HL-60 (cell line): ENCODE results near the gene TMCO4.

Experiments
- DNase-seq, 2 experiments: peaks; one replicate each; pipeline ENCODE4 v3.0.0-alpha.2; 2010 to 2020; ENCODE audit warnings: low read depth in 1 of 2, low spot score in 1 of 2
- H3K27ac ChIP-seq: fragments of 250-450 bp; sonication (Bioruptor Pico); replicated peaks from 2 replicates; pipeline ENCODE4 v1.5.1; 2020; ENCODE audit warnings: mild to moderate bottlenecking, moderate library complexity
- H3K27me3 ChIP-seq: fragments of 250-450 bp; sonication (Bioruptor Pico); 2 replicates; pipeline ENCODE4 v1.5.1; 2021; ENCODE audit warnings: mild to moderate bottlenecking, moderate library complexity; ENCODE audit not compliant: insufficient read depth, poor library complexity, severe bottlenecking
- H3K4me3 ChIP-seq: replicated peaks from 2 replicates; pipeline ENCODE4 v1.5.1; 2011; ENCODE audit warnings: mild to moderate bottlenecking, control low read depth, low read length; ENCODE audit not compliant: insufficient read depth
- GABPA ChIP-seq: IDR thresholded peaks from 2 replicates; pipeline ENCODE4 v1.6.1; 2012; ENCODE audit warnings: low read depth
- POLR2AphosphoS5 ChIP-seq: IDR thresholded peaks from 2 replicates; pipeline ENCODE4 v1.6.1; 2012; ENCODE audit warnings: low read depth
- SPI1 ChIP-seq: IDR thresholded peaks from 2 replicates; pipeline ENCODE4 v1.6.1; 2012; ENCODE audit warnings: low read depth, mild to moderate bottlenecking, borderline replicate concordance
- TF ChIP-seq, protein P1 (sequence below): IDR thresholded peaks from 2 replicates; pipeline ENCODE4 v1.6.1; 2012; ENCODE audit warnings: low read depth; ENCODE audit not compliant: insufficient replicate concordance
- TF ChIP-seq, protein P2 (sequence below): IDR thresholded peaks from one replicate; pipeline ENCODE4 v1.5.1; 2011; ENCODE audit warnings: low read length, control low read depth, inconsistent platforms; ENCODE audit not compliant: insufficient read depth

The TMCO4 gene

DNA sequence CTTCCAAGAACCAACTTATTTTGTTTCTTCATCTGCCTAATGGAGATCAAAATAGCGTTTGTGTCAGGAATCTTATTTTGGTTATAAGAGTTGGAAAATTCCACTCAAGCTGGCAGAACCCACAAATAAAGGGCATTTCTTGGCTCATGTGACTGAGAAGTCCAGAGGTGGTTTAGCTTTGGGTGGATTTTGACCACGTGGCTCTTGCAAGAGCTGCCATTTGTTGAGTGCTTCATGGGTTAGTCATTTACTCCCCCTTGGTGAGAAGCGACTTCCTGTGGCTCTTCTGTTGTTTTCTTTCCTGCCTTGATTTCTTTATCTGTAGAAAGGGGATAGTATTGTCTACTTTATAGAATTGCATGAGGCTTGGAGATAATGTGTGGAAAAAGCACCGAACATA, 24.8 kb upstream of the TMCO4 start:
- TF ChIP-seq GABPA (no peak), SPI1 (no peak), POLR2AphosphoS5 (no peak)
- TF ChIP-seq, protein P1, sequence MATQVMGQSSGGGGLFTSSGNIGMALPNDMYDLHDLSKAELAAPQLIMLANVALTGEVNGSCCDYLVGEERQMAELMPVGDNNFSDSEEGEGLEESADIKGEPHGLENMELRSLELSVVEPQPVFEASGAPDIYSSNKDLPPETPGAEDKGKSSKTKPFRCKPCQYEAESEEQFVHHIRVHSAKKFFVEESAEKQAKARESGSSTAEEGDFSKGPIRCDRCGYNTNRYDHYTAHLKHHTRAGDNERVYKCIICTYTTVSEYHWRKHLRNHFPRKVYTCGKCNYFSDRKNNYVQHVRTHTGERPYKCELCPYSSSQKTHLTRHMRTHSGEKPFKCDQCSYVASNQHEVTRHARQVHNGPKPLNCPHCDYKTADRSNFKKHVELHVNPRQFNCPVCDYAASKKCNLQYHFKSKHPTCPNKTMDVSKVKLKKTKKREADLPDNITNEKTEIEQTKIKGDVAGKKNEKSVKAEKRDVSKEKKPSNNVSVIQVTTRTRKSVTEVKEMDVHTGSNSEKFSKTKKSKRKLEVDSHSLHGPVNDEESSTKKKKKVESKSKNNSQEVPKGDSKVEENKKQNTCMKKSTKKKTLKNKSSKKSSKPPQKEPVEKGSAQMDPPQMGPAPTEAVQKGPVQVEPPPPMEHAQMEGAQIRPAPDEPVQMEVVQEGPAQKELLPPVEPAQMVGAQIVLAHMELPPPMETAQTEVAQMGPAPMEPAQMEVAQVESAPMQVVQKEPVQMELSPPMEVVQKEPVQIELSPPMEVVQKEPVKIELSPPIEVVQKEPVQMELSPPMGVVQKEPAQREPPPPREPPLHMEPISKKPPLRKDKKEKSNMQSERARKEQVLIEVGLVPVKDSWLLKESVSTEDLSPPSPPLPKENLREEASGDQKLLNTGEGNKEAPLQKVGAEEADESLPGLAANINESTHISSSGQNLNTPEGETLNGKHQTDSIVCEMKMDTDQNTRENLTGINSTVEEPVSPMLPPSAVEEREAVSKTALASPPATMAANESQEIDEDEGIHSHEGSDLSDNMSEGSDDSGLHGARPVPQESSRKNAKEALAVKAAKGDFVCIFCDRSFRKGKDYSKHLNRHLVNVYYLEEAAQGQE = no peak
- TF ChIP-seq, protein P2, sequence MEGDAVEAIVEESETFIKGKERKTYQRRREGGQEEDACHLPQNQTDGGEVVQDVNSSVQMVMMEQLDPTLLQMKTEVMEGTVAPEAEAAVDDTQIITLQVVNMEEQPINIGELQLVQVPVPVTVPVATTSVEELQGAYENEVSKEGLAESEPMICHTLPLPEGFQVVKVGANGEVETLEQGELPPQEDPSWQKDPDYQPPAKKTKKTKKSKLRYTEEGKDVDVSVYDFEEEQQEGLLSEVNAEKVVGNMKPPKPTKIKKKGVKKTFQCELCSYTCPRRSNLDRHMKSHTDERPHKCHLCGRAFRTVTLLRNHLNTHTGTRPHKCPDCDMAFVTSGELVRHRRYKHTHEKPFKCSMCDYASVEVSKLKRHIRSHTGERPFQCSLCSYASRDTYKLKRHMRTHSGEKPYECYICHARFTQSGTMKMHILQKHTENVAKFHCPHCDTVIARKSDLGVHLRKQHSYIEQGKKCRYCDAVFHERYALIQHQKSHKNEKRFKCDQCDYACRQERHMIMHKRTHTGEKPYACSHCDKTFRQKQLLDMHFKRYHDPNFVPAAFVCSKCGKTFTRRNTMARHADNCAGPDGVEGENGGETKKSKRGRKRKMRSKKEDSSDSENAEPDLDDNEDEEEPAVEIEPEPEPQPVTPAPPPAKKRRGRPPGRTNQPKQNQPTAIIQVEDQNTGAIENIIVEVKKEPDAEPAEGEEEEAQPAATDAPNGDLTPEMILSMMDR = no peak
- H3K27ac ChIP-seq = no peak overlapping the region
- no peaks in the 10 kb centered on the region for H3K27me3 ChIP-seq
- no peak for DNase-seq
- H3K4me3 ChIP-seq = no peak overlapping the region

DNA sequence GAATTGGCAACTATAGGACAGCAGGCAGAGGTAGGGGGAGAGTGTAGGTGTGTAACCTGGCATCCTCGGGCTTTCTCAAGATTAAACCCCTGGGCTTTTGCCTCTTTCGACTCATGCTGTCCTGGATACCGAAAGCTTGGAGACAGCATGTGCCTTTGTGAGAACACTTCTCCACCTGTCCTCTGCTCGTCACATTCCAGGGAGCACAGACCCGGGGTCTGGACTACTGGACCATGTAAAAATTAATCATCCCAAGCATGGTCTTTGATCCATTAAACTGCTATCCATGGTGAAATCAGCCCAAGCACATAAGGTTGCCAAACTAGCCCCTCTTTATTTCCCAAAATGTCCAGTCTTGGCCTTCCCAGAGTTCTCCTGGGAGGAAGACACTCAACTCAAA, 24.3 kb upstream of the TMCO4 start:
- Histone ChIP-seq H3K27me3 (no peaks in the 10 kb centered on the region), H3K4me3 (no peak overlapping the region), H3K27ac (no peak overlapping the region)
- TF ChIP-seq POLR2AphosphoS5 = no peak
- TF ChIP-seq, protein P1 = no peak
- no peak for DNase-seq

DNA sequence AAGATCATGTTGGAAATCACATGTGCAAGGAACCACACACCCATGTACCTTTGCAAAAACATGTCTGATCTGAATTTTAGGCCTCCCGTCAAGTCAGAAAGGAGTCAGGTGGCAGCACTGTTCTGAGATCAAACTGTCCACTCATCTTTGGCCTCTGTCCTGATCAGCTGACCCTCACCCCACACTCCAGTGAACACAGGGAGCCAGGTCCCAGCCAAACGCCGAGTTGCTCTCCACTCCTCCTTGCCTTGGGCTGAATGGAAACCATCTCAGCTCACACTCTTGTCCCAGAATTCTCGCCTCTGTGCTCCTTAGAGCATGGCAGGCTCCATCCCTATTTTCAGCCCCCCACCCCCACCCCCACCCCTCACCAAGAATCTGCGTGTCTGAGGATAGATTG, 20.0 kb upstream of the TMCO4 start:
- H3K27ac ChIP-seq = no peak overlapping the region
- no peak for DNase-seq
- H3K27me3 ChIP-seq = no peaks in the 10 kb centered on the region
- H3K4me3 ChIP-seq = no peak overlapping the region
- TF ChIP-seq, protein P2 = no peak
- TF ChIP-seq, protein P1 = no peak
- no peak for TF ChIP-seq SPI1

DNA sequence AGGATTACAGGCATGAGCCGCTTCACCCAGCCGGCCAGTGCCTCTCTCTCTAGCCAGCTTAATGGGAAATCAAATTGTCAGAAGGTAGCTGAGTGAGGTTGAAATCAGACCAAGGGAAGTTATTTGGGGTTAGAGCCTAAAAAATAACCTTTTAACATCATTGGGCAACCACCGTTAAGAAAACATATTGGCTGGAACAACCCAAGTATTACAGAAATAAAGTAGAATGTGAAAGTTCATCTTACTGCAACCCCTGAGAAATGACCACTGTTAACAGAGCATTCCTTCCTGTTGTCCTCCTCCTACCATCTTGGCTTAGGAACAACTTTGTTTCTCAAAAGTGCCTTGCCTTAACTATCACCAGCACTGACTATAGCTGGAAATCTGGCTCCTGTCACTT, 18.6 kb upstream of the TMCO4 start:
- H3K27ac ChIP-seq = no peak overlapping the region
- no peak for DNase-seq
- H3K4me3 ChIP-seq = no peak overlapping the region
- TF ChIP-seq, protein P2 = no peak
- TF ChIP-seq GABPA (no peak), SPI1 (no peak), POLR2AphosphoS5 (no peak)
- TF ChIP-seq, protein P1 = no peak
- no peaks in the 10 kb centered on the region for H3K27me3 ChIP-seq
